Colonic mucosa (tissue), 4 donors: ENCODE data around the gene NINL. TPM values are rescaled to one million over a fixed set of nuclear protein-coding genes. Genes with fewer than 3 reads are reported as not detected.

Experiments used
- DNase-seq: peaks from one replicate; pipeline ENCODE4 v3.0.0-alpha.2; 2020
- H3K27ac ChIP-seq: fragments of 200-600 bp; one replicate; pipeline ENCODE4 v1.8.0; 2021
- H3K27me3 ChIP-seq: fragments of 200-600 bp; one replicate; pipeline ENCODE4 v1.8.0; 2021
- H3K36me3 ChIP-seq: fragments of 200-600 bp; one replicate; pipeline ENCODE4 v1.8.0; 2021
- H3K4me1 ChIP-seq: fragments of 200-600 bp; one replicate; pipeline ENCODE4 v1.8.0; 2021; ENCODE audit warnings: mild to moderate bottlenecking
- H3K4me3 ChIP-seq: fragments of 200-600 bp; one replicate; pipeline ENCODE4 v1.8.0; 2021
- H3K9ac ChIP-seq, 2 donors: one replicate each; pipeline ENCODE4 v1.7.0; 2013; ENCODE audit warnings: control low read depth in 2 of 2, low read depth in 2 of 2, low read length in 2 of 2
- H3K9me3 ChIP-seq: fragments of 200-600 bp; one replicate; pipeline ENCODE4 v1.8.0; 2021
- CTCF ChIP-seq: fragments of 200-600 bp; IDR thresholded peaks from one replicate; pipeline ENCODE4 v1.8.0; 2022; ENCODE audit warnings: antibody characterized with exemption, mild to moderate bottlenecking
- intact Hi-C: fragments of 100-400 bp; cut with DNase I; formaldehyde crosslinking; loops from one replicate; pipeline ENCODE4 v1.14.1; 2022
- total RNA-seq, 2 donors: library from RNA; stranded (reverse); fragmentation: NEBNext Ultra II Directional in 1 of 2; extraction: Animal tissue kit (Norgen Biotek cat#: 25700) in 1 of 2; gene quantifications; one replicate each; pipeline ENCODE4 v1.2.1, GENCODE V29; 2021
- donor health status: healthy.
- donor health status: DM: no; HTN: no; CAD: no.
- donor health status: DM: no; HTN: no; CAD: no.

NINL gene
- total RNA-seq, 2 donors from 2014 or later = 3.4 to 5.3 TPM

GRCh38 chr20:25439328-25439727 lies 146.0 kb downstream of the NINL start:
- Histone ChIP-seq H3K27ac (no peak overlapping the region), H3K9ac (no peak overlapping the region), H3K27me3 (no peaks in the 10 kb centered on the region), H3K4me1 (no peaks in the 10 kb centered on the region), H3K9me3 (no peaks in the 10 kb centered on the region), H3K36me3 (no peaks in the 10 kb centered on the region), H3K4me3 (no peak overlapping the region)
- intact Hi-C loops = no loop called here
- no peak for TF ChIP-seq CTCF
- no peak for DNase-seq

- H3K9ac ChIP-seq = no peak overlapping the region
- H3K9me3 ChIP-seq = no peaks in the 10 kb centered on the region
- intact Hi-C loops = no loop called here
- no peak for DNase-seq
- H3K27me3 ChIP-seq = no peaks in the 10 kb centered on the region
- no peak for TF ChIP-seq CTCF
- no peaks in the 10 kb centered on the region for H3K36me3 ChIP-seq
- no peaks in the 10 kb centered on the region for H3K4me1 ChIP-seq
- no peak overlapping the region for H3K4me3 ChIP-seq
- no peak overlapping the region for H3K27ac ChIP-seq
Observed at GRCh38 chr20:25437153-25437581, 148.2 kb downstream of the NINL start.

- Histone ChIP-seq H3K36me3 (no peaks in the 10 kb centered on the region), H3K9me3 (no peaks in the 10 kb centered on the region), H3K27ac (no peak overlapping the region), H3K4me1 (no peaks in the 10 kb centered on the region), H3K4me3 (no peak overlapping the region), H3K9ac (no peak overlapping the region), H3K27me3 (no peaks in the 10 kb centered on the region)
- no peak for TF ChIP-seq CTCF
- DNase-seq = no peak
- intact Hi-C loops = no loop called here
Observed at GRCh38 chr20:25424536-25424935, 160.8 kb downstream of the NINL start.

- Histone ChIP-seq H3K4me1 (no peaks in the 10 kb centered on the region), H3K4me3 (no peak overlapping the region), H3K27me3 (no peaks in the 10 kb centered on the region), H3K36me3 (no peaks in the 10 kb centered on the region), H3K9ac (no peak overlapping the region), H3K9me3 (no peaks in the 10 kb centered on the region), H3K27ac (no peak overlapping the region)
- DNase-seq = no peak
- intact Hi-C loops = no loop called here
- TF ChIP-seq CTCF = no peak
Observed at GRCh38 chr20:25422032-25422431, 163.3 kb downstream of the NINL start.

- no peak overlapping the region for H3K9ac ChIP-seq
- no peaks in the 10 kb centered on the region for H3K4me1 ChIP-seq
- no peaks in the 10 kb centered on the region for H3K27me3 ChIP-seq
- no peaks in the 10 kb centered on the region for H3K9me3 ChIP-seq
- no peaks in the 10 kb centered on the region for H3K36me3 ChIP-seq
- intact Hi-C loops = no loop called here
- no peak overlapping the region for H3K27ac ChIP-seq
- DNase-seq = no peak
- TF ChIP-seq CTCF = no peak
- no peak overlapping the region for H3K4me3 ChIP-seq
Observed at GRCh38 chr20:25421102-25421501, 164.2 kb downstream of the NINL start.

GRCh38 chr20:25418776-25419175 lies 166.6 kb downstream of the NINL start:
- Histone ChIP-seq H3K9ac (no peak overlapping the region), H3K9me3 (no peaks in the 10 kb centered on the region), H3K36me3 (no peaks in the 10 kb centered on the region), H3K27ac (no peak overlapping the region), H3K27me3 (no peaks in the 10 kb centered on the region), H3K4me3 (no peak overlapping the region), H3K4me1 (no peaks in the 10 kb centered on the region)
- DNase-seq = no peak
- no peak for TF ChIP-seq CTCF
- intact Hi-C loops = no loop called here
